ENCODE measurements around the gene NFKBIB.
"Not testable (repeated sequence)": the region's sequence is repeated elsewhere in the genome, so short reads cannot be mapped to it uniquely, and the experiment has no call there.

The NFKBIB gene

GRCh38 chr19:38899447-38900201 is at the start of gene NFKBIB, which contains the start of gene SIRT2:
Gene NFKBIB (plus strand): TSS chr19:38899969. CDS start chr19:38900033, 64 bp downstream.
Gene SIRT2 (minus strand): TSS chr19:38899618. CDS start chr19:38899521, 97 bp downstream.
- peak within 1 kb of the TSS; percentile 74 for H3K27ac ChIP-seq (ENCODE audit: low read depth, low read length)
- H3K4me1 ChIP-seq (ENCODE audit: control insufficient read depth in 1 of 2, insufficient read depth in 2 of 2, low read length in 2 of 2): peaks cover 18 to 19% of the 10 kb centered on the region in 2 donors
- no peaks in the 10 kb centered on the region for H3K9me3 ChIP-seq (ENCODE audit: control insufficient read depth in 1 of 2, low read length in 2 of 2)
- peak within 1 kb of the TSS; percentile 95 for H3K9ac ChIP-seq (ENCODE audit: low read depth in 1 of 2, low read length in 2 of 2)
- peaks cover 0 to 8% of the 10 kb centered on the region in 2 donors for H3K36me3 ChIP-seq (ENCODE audit: control insufficient read depth in 1 of 2, insufficient read depth in 2 of 2, low read length in 2 of 2)
- no peaks in the 10 kb centered on the region for H3K27me3 ChIP-seq (ENCODE audit: control insufficient read depth in 1 of 2, insufficient read depth in 2 of 2, low read length in 2 of 2)
- H3K4me3 ChIP-seq (ENCODE audit: low read depth in 1 of 2, low read length in 2 of 2): peak within 1 kb of the TSS; percentile 94 to 95

GRCh38 chr19:38850436-38850975 is 49.3 kb upstream of the NFKBIB start:
- no peaks in the 10 kb centered on the region for H3K27me3 ChIP-seq (ENCODE audit: control insufficient read depth in 1 of 2, insufficient read depth in 2 of 2, low read length in 2 of 2)
- H3K4me1 ChIP-seq (ENCODE audit: control insufficient read depth in 1 of 2, insufficient read depth in 2 of 2, low read length in 2 of 2): peaks cover 23 to 42% of the 10 kb centered on the region in 2 donors

GRCh38 chr19:38850976-38851621 is 48.7 kb upstream of the NFKBIB start:
- Histone ChIP-seq H3K9ac (ENCODE audit: low read depth in 1 of 2, low read length in 2 of 2) (peak overlapping the region; percentile 96 to 99), H3K9me3 (ENCODE audit: control insufficient read depth in 1 of 2, low read length in 2 of 2) (no peaks in the 10 kb centered on the region), H3K4me1 (ENCODE audit: control insufficient read depth in 1 of 2, insufficient read depth in 2 of 2, low read length in 2 of 2) (peaks cover 23 to 42% of the 10 kb centered on the region in 2 donors), H3K4me3 (ENCODE audit: low read depth in 1 of 2, low read length in 2 of 2) (peak overlapping the region; percentile 76 to 86), H3K36me3 (ENCODE audit: control insufficient read depth in 1 of 2, insufficient read depth in 2 of 2, low read length in 2 of 2) (peaks cover 16 to 18% of the 10 kb centered on the region in 2 donors), H3K27me3 (ENCODE audit: control insufficient read depth in 1 of 2, insufficient read depth in 2 of 2, low read length in 2 of 2) (no peaks in the 10 kb centered on the region), H3K27ac (ENCODE audit: low read depth, low read length) (peak overlapping the region; percentile 98)

More at GRCh38 chr19:38850436-38850975, 49.3 kb upstream of the NFKBIB start:
- H3K36me3 ChIP-seq (ENCODE audit: control insufficient read depth in 1 of 2, insufficient read depth in 2 of 2, low read length in 2 of 2): peaks cover 22 to 24% of the 10 kb centered on the region in 2 donors
- peak overlapping the region; percentile 76 to 86 for H3K4me3 ChIP-seq (ENCODE audit: low read depth in 1 of 2, low read length in 2 of 2)
- H3K27ac ChIP-seq (ENCODE audit: low read depth, low read length): peak overlapping the region; percentile 98
- H3K9me3 ChIP-seq (ENCODE audit: control insufficient read depth in 1 of 2, low read length in 2 of 2): no peaks in the 10 kb centered on the region
- peak overlapping the region; percentile 96 to 99 for H3K9ac ChIP-seq (ENCODE audit: low read depth in 1 of 2, low read length in 2 of 2)

- Histone ChIP-seq H3K27me3 (ENCODE audit: control insufficient read depth in 1 of 2, insufficient read depth in 2 of 2, low read length in 2 of 2) (no peaks in the 10 kb centered on the region), H3K36me3 (ENCODE audit: control insufficient read depth in 1 of 2, insufficient read depth in 2 of 2, low read length in 2 of 2) (peaks cover 12% of the 10 kb centered on the region in 2 donors), H3K27ac (ENCODE audit: low read depth, low read length) (peak overlapping the region; percentile 98), H3K4me3 (ENCODE audit: low read depth in 1 of 2, low read length in 2 of 2) (peak overlapping the region; percentile 76 to 87), H3K9me3 (ENCODE audit: control insufficient read depth in 1 of 2, low read length in 2 of 2) (no peaks in the 10 kb centered on the region), H3K4me1 (ENCODE audit: control insufficient read depth in 1 of 2, insufficient read depth in 2 of 2, low read length in 2 of 2) (peaks cover 23 to 42% of the 10 kb centered on the region in 2 donors), H3K9ac (ENCODE audit: low read depth in 1 of 2, low read length in 2 of 2) (peak overlapping the region; percentile 96 to 99)
Measured at GRCh38 chr19:38851622-38852230, 48.0 kb upstream of the NFKBIB start.

- Histone ChIP-seq H3K9ac (ENCODE audit: low read depth in 1 of 2, low read length in 2 of 2) (peak overlapping the region; percentile 86 to 88), H3K27ac (ENCODE audit: low read depth, low read length) (peak overlapping the region; percentile 98)
Measured at GRCh38 chr19:38852231-38853044, 47.3 kb upstream of the NFKBIB start.

GRCh38 chr19:38853214-38853613 is 46.6 kb upstream of the NFKBIB start:
- Histone ChIP-seq H3K27ac (ENCODE audit: low read depth, low read length) (no peak overlapping the region), H3K36me3 (ENCODE audit: control insufficient read depth in 1 of 2, insufficient read depth in 2 of 2, low read length in 2 of 2) (peaks cover 0 to 5% of the 10 kb centered on the region in 2 donors), H3K4me3 (ENCODE audit: low read depth in 1 of 2, low read length in 2 of 2) (peak overlapping the region in 1 of 2 donors; percentile 76)

More at GRCh38 chr19:38852231-38853044, 47.3 kb upstream of the NFKBIB start:
- Histone ChIP-seq H3K4me1 (ENCODE audit: control insufficient read depth in 1 of 2, insufficient read depth in 2 of 2, low read length in 2 of 2) (peaks cover 19 to 37% of the 10 kb centered on the region in 2 donors), H3K27me3 (ENCODE audit: control insufficient read depth in 1 of 2, insufficient read depth in 2 of 2, low read length in 2 of 2) (no peaks in the 10 kb centered on the region), H3K4me3 (ENCODE audit: low read depth in 1 of 2, low read length in 2 of 2) (peak overlapping the region; percentile 76 to 87), H3K36me3 (ENCODE audit: control insufficient read depth in 1 of 2, insufficient read depth in 2 of 2, low read length in 2 of 2) (peaks cover 5 to 8% of the 10 kb centered on the region in 2 donors), H3K9me3 (ENCODE audit: control insufficient read depth in 1 of 2, low read length in 2 of 2) (no peaks in the 10 kb centered on the region)

GRCh38 chr19:38854961-38855360 is 44.8 kb upstream of the NFKBIB start:
- H3K4me1 ChIP-seq (ENCODE audit: control insufficient read depth in 1 of 2, insufficient read depth in 2 of 2, low read length in 2 of 2): peaks cover 10 to 26% of the 10 kb centered on the region in 2 donors
- not testable (repeated sequence) for H3K9ac ChIP-seq (ENCODE audit: low read depth in 1 of 2, low read length in 2 of 2); H3K27ac ChIP-seq (ENCODE audit: low read depth, low read length); H3K36me3 ChIP-seq (ENCODE audit: control insufficient read depth in 1 of 2, insufficient read depth in 2 of 2, low read length in 2 of 2); H3K4me3 ChIP-seq (ENCODE audit: low read depth in 1 of 2, low read length in 2 of 2); H3K9me3 ChIP-seq (ENCODE audit: control insufficient read depth in 1 of 2, low read length in 2 of 2); H3K27me3 ChIP-seq (ENCODE audit: control insufficient read depth in 1 of 2, insufficient read depth in 2 of 2, low read length in 2 of 2)

More at GRCh38 chr19:38853214-38853613, 46.6 kb upstream of the NFKBIB start:
- Histone ChIP-seq H3K9ac (ENCODE audit: low read depth in 1 of 2, low read length in 2 of 2) (peak overlapping the region in 1 of 2 donors; percentile 88), H3K9me3 (ENCODE audit: control insufficient read depth in 1 of 2, low read length in 2 of 2) (no peaks in the 10 kb centered on the region), H3K4me1 (ENCODE audit: control insufficient read depth in 1 of 2, insufficient read depth in 2 of 2, low read length in 2 of 2) (peaks cover 17 to 35% of the 10 kb centered on the region in 2 donors), H3K27me3 (ENCODE audit: control insufficient read depth in 1 of 2, insufficient read depth in 2 of 2, low read length in 2 of 2) (no peaks in the 10 kb centered on the region)

GRCh38 chr19:38855751-38856150 is 44.0 kb upstream of the NFKBIB start:
- peaks cover 11 to 26% of the 10 kb centered on the region in 2 donors for H3K4me1 ChIP-seq (ENCODE audit: control insufficient read depth in 1 of 2, insufficient read depth in 2 of 2, low read length in 2 of 2)
- not testable (repeated sequence) for H3K27ac ChIP-seq (ENCODE audit: low read depth, low read length)

GRCh38 chr19:38856813-38857212 is 43.0 kb upstream of the NFKBIB start:
- no peaks in the 10 kb centered on the region for H3K36me3 ChIP-seq (ENCODE audit: control insufficient read depth in 1 of 2, insufficient read depth in 2 of 2, low read length in 2 of 2)
- no peaks in the 10 kb centered on the region for H3K27me3 ChIP-seq (ENCODE audit: control insufficient read depth in 1 of 2, insufficient read depth in 2 of 2, low read length in 2 of 2)
- no peak overlapping the region for H3K27ac ChIP-seq (ENCODE audit: low read depth, low read length)
- no peaks in the 10 kb centered on the region for H3K9me3 ChIP-seq (ENCODE audit: control insufficient read depth in 1 of 2, low read length in 2 of 2)
- no peak overlapping the region for H3K4me3 ChIP-seq (ENCODE audit: low read depth in 1 of 2, low read length in 2 of 2)
- no peak overlapping the region for H3K9ac ChIP-seq (ENCODE audit: low read depth in 1 of 2, low read length in 2 of 2)
- peaks cover 14 to 19% of the 10 kb centered on the region in 2 donors for H3K4me1 ChIP-seq (ENCODE audit: control insufficient read depth in 1 of 2, insufficient read depth in 2 of 2, low read length in 2 of 2)

More at GRCh38 chr19:38855751-38856150, 44.0 kb upstream of the NFKBIB start:
- not testable (repeated sequence) for H3K4me3 ChIP-seq (ENCODE audit: low read depth in 1 of 2, low read length in 2 of 2); H3K36me3 ChIP-seq (ENCODE audit: control insufficient read depth in 1 of 2, insufficient read depth in 2 of 2, low read length in 2 of 2); H3K9ac ChIP-seq (ENCODE audit: low read depth in 1 of 2, low read length in 2 of 2); H3K9me3 ChIP-seq (ENCODE audit: control insufficient read depth in 1 of 2, low read length in 2 of 2); H3K27me3 ChIP-seq (ENCODE audit: control insufficient read depth in 1 of 2, insufficient read depth in 2 of 2, low read length in 2 of 2)

Data from duodenal mucosa (tissue), 2 donors.